NK-92 (cell line): ENCODE results near the gene ZCCHC8.
"Not testable (repeated sequence)": the region's sequence is repeated elsewhere in the genome, so short reads cannot be mapped to it uniquely, and the experiment has no call there.

Source experiments
- DNase-seq: peaks from one replicate; lab custom pipeline; 2025; ENCODE audit not compliant: unreplicated experiment; lab: John Stamatoyannopoulos, UW

ZCCHC8 gene

GRCh38 chr12:122473543-122474323 is 27.0 kb downstream of the ZCCHC8 start:
- no peak for DNase-seq

DNA sequence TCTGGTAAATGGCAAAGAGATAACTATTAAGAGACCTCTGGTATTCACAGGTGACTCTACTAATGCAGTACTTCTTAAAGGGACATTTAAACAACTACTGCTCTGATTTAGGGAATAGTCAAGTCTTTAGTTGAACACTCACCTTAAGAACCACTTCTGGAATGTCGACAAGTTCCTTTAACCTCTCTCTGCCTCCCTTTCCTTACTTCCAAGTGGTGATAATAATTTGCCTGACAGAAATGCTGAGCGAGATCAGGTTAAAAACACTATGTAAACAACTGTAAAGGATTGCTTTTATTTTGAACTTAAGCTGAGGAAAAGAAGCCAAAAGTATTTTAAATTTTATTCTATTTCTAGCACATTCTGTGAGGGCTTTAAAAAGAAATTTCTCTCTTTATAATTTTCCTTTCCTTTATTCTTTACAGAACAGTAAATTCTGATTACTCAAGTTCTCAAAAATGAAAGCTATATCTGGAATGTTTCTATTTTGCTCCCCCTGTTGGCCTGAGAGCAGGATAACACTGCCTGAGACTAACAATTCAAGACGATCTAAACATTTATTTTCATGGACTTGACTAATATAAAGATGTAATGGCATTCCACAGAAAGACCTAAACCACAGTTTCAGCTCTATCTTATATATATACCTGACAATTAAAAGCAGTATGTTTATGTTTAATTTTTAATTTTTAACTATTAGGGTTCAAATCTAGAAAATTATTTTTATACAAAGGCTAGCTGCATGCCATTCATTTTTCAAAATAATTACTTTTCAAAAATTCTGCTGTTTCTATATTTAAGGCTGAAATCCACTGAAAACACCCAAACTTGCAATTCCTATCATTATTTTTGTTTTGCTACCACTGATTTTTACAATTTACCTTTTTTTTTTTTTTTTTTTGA is 29.2 kb downstream of the ZCCHC8 start:
- no peak for DNase-seq

DNA sequence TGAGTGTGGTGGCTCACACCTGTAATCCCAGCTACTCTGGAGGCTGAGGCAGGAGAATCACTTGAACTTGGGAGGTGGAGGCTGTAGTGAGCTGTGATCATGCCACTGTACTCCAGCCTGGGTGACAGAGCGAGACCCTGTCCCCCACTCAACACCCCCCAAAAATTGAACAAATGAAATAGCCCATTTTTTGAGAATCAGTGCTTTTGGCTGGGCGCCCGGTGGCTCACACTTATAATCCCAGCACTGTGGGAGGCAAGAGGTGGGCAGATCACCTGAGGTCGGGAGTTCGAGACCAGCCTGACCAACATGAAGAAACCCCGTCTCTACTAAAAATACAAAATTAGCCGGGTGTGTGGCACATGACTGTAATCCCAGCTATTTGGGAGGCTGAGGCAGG is 30.2 kb downstream of the ZCCHC8 start:
- not testable (repeated sequence) for DNase-seq

DNA sequence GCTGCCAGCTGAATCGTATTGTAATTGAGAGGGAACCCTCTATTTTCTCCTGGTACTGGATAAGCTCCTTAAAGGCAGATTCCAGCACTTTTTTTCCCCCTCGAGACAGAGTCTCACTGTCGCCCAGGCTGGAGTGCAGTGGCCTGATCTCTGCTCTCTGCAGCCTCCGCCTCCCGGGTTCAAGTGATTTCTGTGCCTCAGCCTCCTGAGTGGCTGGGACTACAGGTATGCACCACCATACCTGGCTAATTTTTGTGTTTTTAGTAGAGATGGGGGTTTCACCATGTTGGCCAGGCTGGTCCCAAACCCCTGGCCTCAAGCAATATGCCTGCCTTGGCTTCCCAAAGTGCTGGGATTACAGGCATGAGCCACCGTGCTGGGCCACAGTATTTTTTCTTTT is 30.9 kb downstream of the ZCCHC8 start:
- not testable (repeated sequence) for DNase-seq

GRCh38 chr12:122467983-122468382 is 32.7 kb downstream of the ZCCHC8 start:
- no peak for DNase-seq

DNA sequence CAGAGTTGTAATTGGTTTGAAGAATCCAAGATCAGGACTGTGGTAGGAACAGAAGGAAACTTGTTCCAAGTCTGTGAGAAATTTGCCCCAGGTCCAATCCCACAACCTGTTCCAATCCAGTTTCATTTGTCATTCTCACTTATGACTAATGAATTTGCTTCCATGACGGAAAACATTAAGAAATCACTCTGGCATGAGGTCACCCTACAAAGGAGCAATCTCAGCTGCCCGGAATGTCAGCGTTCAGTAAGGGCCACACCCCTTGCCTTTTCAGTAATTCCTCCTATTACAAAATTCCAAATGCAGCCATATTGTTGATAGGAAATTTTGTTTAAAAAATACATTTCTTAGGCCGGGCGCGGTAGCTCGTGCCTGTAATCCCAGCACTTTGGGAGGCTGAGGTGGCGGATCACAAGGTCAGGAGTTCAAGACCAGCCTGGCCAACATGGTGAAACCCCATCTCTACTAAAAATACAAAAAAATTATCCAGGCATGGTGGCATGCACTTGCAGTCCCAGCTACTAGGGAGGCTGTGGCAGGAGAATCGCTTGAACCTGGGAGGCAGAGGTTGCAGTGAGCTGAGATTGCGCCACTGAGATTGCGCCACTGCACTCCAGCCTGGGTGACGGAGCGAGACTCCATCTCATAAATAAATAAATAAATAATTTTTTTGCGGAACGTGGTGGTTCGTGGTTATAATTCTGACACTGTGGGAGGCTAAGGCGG is 36.3 kb downstream of the ZCCHC8 start:
- not testable (repeated sequence) for DNase-seq

GRCh38 chr12:122460641-122461040 is 40.1 kb downstream of the ZCCHC8 start:
- no peak for DNase-seq

DNA sequence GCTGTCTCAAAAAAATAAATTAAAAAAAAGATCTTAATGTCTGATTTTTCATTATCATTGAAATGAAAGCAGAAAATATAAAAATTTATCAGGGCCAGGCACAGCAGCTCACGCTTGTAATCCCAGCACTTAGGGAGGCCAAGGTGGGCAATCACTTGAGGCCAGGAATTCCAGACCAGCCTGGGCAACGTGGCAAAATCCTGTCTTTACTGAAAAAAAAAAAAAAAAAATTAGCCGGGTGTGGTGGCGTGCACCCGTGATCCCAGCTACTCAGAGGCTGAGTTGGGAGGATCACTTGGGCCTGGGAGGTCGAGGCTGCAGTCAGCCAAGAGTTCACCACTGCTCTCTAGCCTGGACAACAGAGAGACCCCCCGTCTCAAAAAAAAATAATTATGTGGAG is 40.7 kb downstream of the ZCCHC8 start:
- no peak for DNase-seq

- no peak for DNase-seq
Measured at GRCh38 chr12:122459211-122459610, 41.5 kb downstream of the ZCCHC8 start.

DNA sequence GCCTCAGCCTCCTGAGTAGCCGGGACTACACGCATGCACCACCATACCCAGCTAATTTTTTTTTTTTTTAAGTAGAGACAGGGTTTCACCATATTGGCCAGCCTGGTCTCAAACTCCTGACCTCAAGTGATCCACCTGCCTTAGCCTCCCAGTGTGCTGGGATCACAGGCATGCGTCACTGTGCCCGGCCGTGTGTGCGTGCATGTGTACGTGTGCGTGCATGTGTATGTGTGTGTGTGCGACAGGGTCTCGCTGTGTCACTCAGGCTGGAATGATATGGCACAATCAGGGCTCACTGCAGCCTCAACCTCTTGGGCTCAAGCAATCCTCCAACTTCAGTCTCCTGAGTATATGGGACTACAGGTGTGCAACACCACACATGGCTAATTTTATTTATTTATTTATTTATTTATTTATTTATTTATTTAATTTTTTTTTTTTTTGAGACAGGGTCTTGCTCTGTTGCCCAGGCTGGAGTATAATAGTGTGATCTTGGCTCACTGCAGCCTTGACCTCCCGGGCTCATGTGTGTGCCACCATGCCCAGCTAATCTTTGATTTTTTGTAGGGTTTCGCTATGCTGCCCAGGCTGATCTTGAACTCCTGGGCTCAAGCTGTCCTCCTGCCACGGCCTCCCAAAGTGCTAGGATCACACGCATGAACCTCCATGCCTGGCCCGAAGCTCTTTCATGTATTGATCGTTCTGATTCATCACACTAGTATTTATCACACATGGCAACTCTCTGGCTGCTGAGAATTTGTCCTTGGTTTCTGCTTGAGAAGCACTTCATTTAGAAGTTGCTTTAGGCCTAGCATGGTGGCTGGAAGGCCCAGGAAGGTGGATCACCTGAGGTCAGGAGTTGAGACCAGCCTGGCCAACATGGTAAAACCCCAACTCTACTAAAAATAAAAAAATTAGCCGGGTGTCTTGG is 42.4 kb downstream of the ZCCHC8 start:
- DNase-seq = no peak

DNA sequence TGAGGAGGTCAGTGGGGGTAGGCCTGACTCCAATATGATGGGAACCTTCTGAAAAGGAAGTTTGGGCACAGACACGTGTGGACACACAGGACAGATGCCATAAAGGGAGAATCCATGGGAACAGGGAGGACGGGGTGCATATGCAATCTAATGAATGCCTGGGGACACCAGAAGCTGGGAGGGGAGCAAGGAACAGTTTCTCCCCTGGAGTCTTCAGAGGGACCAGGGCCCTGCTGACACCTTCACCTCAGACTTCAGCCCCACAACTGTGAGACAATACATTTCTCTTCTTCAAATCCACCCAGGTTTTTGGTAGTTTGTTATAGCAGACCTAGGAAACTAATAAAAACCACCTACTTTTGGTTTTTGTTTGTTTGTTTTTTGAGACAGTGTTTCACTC is 43.1 kb downstream of the ZCCHC8 start:
- DNase-seq = no peak

GRCh38 chr12:122454739-122455138 is 46.0 kb downstream of the ZCCHC8 start:
- no peak for DNase-seq

- no peak for DNase-seq
Measured at GRCh38 chr12:122454250-122454721, 46.4 kb downstream of the ZCCHC8 start.

- no peak for DNase-seq
Measured at GRCh38 chr12:122452701-122453285, 47.9 kb downstream of the ZCCHC8 start.

DNA sequence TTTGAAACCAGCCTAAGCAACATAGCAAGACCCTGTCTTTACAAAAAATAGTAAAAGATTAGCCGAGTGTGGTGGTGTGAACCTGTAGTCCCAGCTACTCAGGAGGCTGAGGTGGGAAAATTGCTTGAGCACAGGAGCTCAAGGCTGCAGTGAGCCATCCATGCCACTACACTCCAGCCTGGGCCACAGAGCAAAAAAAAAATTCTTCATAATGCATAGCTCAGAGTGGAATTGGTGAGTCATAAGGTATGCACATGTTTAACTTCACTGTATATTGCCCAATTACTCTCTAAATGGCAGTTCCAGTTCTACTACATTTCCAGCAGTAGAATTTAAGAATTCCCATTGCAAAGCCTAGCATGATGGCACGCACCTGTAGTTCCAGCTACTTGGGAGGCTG is 51.4 kb downstream of the ZCCHC8 start:
- no peak for DNase-seq

DNA sequence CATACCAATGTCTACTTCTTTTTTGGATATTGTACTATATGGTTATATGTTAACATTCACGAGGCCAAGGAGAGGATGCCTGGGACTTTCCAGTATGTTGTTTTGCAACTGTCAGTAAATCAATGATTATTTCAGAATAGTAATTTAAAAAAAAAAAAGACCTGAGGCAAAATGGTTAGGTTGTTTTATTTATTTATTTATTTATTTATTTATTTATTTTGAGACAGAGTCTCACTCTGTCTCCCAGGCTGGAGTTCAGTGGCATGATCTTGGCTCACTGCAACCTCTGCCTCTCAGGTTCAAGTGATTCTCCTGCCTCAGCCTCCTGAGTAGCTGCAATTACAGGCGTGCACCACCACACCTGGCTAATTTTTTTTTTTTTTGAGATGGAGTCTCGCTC is 52.9 kb downstream of the ZCCHC8 start:
- not testable (repeated sequence) for DNase-seq

DNA sequence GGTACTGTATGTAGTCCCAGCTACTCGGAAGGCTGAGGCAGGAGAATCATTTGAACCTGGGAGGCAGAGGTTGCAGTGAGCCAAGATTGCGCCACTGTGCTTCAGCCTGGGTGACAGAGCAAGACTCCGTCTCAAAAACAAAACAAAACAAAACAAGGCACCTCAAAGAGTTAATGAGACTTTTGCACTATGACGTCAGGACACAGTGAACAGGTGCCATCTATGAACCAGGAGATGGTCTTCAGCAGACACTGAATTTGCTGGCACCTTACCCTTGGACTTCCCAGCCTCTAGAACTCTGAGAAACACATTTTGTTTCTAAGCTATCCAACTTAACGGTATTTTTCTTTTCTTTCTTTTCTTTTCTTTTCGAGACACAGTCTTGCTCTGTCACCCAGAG is 54.3 kb downstream of the ZCCHC8 start:
- DNase-seq = not testable (repeated sequence)

GRCh38 chr12:122444071-122444470 is 56.7 kb downstream of the ZCCHC8 start:
- DNase-seq = not testable (repeated sequence)

- DNase-seq = not testable (repeated sequence)
Measured at GRCh38 chr12:122438822-122439221, 61.9 kb downstream of the ZCCHC8 start.

- DNase-seq = no peak
Measured at GRCh38 chr12:122437656-122438121, 63.0 kb downstream of the ZCCHC8 start.
